HG02623 (cell line): ENCODE measurements around the gene ZDHHC21.

Source experiments
- ATAC-seq: cut with Tn5 transposase; IDR thresholded peaks from one replicate; pipeline ENCODE4 v1.9.1; 2021; ENCODE audit warnings: moderate library complexity; ENCODE audit not compliant: unreplicated experiment

Gene ZDHHC21

DNA sequence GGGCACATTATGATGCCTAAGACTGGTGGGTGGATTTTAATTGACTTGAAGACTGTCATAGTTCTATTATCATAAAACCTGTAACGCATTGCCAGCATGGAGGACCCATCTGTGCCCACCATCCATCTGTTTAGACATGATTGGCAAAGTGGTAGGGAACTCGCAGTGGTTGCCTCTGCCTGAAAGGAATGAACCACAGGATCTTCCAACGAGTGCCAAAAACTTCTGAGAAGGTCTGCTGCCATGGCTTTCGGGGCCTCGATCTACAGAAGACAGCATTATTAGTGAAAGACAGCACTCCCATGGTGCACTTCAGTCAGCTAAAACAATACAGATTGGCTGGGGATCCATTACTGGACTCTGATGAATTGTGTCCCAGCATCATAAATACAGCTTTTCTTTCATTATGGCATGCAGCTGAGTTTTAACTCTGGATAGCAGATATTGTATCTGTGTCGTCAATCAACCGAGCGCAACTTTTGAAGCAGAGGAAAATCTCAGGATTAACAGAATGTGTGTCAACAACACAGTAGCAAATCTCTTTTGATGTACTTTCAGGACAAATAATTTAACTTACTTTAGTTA is 74.3 kb downstream of the ZDHHC21 start:
- no peak for ATAC-seq

DNA sequence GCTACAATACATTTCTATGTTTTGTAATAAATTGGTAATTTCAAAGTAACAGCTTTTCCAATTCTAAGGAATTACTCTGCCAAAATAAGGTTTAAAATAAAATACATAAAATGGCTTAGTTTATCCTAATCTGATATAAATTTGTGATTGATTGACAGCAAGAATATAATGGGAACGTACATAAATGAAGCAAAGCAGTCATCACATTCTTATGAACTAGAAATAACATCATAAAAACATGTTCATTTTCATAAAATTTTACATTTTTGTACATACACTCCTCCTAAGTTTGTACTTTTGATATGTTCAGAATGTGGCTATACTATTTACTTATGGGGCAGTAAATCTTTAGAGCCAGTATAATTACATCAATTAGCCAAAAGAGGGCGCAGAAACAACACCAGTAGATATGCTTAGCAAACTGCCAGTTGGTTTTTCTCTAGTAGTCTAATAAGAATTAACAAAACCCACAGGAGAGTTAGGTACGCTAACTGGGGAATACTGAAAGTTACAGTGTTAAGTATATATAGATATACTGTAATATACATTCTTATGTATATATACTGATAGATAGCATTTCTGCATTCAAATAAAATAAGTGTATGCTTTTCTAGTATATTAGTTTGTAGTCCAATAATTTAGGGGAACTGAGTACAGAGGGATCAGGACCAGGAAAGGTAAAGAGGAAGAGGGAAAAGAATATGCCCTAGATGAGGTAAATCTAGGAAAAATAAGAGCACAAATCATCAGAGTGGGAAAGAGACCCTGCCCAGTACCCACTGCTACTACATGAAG is 76.8 kb downstream of the ZDHHC21 start:
- ATAC-seq, result peak; percentile 93

DNA sequence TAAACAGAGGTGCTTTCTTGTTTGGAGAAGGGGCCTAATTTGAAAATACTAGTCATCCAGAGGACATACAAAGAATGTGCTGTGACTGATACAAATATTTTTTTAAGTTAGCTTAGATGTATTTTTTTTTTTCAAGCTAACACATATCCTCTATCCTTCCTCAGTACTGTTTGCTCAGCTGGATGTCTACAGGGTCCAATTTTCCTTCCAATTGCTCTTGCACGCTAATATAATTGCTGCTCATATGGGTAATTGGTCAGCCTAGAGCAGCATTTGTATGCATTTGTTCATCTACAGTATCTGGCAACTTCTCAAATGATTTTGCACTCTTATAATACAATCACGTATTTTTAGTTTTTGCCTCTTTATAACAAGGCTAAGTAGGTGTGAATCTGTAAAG is 84.7 kb downstream of the ZDHHC21 start:
- ATAC-seq, result no peak

DNA sequence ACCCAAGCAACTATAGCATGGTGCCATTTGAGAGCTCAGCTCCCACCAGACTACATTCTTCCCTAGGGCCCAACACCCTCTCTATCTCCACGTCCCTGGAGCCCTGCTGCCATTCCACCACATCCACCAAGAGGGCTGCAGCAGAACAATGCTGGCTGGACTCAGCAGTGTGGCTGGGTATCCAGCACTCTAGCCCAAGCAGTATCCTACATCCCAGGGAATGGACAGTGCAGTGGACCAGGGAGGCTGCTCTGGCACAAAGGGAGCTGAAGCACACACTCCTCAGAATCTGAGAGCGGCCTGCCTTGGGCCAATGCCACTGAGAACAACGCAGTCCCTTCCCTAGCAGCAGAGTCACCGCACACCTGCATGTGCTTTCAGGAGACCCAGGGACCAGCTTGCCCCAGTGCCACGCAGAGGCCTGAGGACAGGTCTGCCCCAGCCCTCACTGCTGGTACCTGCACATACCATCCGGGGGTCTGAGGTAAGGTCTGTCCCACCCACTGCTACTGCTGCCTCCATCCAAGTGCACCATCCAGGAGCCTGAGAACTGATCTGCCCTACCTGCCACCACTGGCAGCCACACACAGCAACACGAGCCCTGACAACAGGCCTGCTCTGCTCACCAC is 95.9 kb downstream of the ZDHHC21 start:
- no peak for ATAC-seq

DNA sequence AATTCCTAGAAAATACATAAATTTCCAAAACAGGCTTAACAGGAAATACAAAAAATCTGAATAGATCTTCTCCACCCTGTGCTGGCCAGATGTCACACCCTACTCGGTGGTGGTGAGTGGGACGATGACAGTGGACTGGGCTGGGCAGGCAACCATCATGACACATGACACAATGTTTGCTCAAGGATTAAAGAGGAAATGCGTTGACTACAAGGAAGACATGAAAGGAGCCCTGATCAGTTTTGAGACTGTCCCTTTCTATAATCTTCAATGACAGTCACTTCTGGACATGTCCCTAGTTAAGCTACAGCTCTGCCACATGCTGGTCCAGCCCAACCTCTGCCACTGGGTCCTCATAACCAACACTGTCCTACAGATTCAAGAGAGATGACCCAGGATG is 99.8 kb downstream of the ZDHHC21 start:
- no peak for ATAC-seq

DNA sequence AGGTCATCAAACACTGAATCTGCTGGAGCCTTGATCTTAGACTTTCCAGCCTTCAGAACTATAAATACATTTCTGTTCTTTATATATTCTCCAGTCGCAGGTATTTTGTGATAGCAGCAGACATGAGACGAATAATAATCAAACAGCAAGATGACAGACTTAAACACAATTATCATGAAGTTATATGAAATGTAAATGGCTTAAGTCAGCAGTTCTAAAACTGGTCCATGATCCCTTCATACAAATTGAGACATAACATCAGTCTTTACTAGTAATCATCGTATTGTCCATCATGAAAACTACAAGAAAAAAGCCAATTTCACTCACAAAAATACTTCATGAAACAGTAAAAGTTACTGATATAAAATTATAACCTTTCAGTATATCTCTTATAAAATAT is 101.8 kb downstream of the ZDHHC21 start:
- ATAC-seq, result no peak

DNA sequence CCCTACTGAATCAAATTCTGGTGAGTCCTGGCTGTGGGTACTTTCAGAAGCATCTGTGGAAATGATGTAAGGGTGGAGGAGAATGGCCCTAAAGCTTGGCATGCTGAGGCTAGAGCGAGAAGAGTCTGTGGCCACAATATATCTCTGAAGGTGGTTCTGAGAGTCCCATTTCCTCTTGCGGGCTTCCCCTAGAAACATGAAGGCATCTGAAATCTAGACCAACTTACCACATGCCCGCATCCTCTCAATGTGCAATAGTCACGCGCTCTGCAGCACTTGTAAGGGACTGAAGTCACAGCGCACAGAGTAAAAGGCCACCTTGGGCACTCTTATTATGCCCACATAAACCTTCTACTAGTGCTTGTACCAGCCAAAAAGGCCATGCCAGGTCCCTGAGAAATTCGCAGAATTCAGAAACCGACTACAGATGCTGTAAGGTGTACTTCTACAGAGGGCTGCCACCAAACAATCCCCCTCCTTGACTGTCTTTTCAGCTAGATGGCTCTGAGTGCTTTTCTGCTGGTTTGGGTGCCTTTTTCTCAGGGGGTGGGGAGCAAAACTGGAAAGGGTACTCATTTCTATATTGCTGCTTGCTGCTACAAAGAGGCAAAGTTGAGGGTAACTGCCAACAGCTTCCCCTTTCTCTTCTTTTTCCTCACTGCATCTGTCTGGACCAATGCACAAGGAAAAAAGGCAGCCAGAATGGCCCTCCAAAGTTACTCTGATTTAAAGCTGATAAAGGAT is 107.3 kb downstream of the ZDHHC21 start:
- ATAC-seq, result peak; percentile 99

DNA sequence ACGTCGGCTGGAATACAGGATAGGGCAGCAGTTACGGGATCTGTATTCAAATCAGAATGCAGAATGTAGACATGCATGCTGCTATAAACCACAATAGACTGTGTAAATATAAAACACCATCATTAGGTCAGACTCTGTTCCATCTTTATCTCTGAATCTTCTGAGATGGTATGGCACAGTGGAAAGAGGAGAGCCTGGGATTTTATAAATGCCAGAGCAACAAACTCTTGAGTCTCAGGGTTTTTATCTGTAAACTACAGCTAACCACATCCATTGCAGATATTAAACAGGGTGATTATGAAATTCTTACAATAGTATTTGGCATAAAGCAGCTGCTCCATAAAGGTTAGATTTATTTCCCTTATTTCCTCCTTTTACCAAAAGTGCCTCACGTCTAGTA is 108.7 kb downstream of the ZDHHC21 start:
- ATAC-seq, result no peak

DNA sequence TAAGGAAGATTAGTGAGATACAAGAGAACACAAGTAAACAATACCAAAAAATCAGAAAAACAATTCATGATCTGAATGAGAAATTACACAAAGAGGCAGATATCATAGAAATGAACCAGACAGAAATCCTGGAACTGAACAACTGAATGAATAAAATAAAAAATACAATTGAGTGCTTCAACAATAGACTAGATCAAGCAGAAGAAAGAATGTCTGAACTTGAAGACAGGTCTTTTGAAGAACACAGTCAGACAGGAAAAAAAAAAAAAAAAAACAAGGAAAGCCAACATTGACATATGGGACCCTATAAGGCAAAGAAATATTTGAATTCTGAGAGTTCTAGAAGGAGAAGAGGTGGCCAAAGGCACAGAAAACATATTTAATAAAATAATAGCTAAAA is 115.2 kb downstream of the ZDHHC21 start:
- ATAC-seq, result no peak

DNA sequence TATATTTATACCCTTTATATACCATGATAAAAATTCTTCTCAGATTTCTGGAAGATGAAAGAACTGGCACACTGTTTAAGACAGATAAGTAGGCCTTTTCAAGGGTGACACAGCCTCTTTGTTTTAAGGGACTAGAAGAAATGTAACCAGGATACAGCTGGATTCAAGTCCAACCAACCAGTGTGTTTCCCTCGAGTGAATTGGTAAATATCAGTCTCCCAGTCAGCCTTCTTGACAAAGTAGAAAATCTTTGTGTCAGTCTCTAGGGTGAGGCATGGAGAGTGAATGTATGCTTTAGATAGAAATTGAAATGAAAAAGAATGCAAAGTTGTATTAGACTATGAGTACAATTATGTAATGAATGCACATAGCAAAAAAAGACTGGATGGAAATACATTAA is 119.1 kb downstream of the ZDHHC21 start:
- ATAC-seq, result no peak

DNA sequence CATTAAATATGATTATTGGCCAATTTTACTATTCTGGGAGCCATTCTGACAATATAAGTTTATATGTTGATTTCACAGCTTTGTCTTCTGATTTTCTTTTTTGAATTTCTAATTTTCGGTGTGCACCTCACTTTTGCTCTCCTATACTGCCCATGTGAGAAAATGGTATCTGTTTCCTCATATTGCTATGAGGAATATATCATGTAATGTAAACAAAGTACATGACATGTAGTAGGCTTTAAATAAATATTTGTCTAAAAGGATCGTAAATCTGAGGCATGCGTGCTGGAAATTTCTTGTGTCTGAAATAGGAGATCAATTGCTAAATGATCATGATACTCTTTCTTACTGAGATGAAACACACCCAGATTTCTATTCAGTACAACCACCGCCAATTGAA is 119.9 kb downstream of the ZDHHC21 start:
- no peak for ATAC-seq

DNA sequence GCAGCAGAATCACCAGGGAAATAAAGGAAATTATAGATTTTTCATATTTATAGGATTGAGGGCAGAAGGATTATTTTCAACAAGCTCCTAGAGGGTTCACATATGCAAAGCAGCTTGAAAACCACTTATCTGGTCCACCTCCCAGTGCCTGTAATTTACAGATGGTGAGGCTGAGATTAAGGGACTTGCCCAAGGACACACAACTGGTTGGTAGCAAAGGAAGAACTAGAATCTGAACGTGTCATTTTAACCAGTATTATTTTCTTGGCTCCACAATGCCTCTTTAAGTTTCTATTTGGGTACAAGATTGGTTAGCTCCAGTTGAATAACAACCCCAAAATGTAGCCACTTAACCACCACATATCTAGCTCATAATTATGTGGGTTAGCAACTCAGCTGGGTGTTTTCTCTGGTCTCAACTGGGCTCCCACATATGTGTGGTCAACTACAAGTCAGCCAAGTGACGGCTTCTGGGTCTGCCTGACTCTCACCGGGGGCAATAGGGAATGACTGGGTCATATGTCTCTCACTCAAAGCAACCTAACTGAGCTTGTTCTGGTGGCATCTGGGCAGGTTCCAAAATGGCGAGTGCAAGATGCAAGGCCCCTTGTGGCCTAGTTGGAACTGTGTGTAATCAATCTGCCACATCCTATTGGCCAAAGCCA is 127.7 kb downstream of the ZDHHC21 start:
- no peak for ATAC-seq

DNA sequence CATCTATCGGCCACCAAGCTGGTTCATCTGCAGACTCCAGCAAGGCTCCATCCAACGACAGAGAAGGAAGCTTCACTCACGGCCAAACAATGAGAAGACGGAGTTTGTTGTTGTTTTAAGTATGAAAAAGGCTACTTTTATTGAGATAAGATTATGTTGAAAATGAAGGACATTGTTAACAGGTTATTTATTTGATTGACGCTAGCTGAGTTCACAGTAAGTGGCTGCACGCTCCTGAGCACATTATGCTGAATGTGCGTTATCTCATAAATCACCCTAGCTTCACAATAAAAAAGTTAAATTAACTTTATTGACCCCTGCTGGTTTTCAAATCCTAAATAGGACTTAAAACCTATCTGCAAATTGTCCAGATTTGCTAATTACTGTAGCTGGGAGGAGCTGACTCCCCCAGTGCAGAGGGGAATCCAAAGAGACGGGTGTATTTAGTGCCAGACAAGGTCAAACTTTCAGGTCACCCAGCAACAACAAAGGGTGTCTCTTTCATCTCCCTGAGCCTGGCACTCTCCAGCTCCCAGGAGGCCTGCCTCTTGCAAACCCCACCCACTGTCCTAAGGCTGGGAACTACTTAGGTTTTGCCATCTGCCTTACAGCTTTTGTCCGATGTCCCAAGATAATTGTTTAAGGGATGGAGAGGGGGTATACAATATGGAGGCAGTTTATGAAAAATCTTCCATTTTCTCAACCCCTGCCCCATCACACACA is 129.2 kb downstream of the ZDHHC21 start:
- ATAC-seq, result no peak

DNA sequence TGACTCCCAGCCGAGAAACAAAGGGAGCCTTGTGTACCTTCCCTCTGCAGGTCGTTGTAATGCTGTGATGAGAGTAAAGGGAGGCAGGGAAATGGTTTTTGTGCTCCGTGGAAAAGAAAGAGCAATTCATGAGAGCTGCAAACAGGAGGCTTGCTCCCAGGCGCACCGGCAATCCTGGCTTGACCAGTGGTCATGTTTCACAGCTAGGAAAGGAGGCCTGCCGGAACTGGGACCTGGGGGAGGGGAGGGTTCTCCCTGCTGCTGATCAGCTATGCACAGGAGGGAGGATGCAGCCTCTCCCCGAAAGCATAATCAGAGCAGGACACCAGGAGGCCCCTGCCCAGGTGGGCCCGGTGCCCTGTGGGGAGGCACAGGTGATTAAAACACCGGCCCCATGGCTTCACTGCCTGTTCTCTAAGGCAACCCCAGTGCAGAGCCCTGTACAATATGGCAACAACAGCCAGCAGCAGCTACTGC is 131.3 kb downstream of the ZDHHC21 start:
- ATAC-seq, result no peak
